HG03175 (cell line): Measurements from ENCODE around the gene CCSER2.

Source experiments
- ATAC-seq: cut with Tn5 transposase; IDR thresholded peaks from one replicate; pipeline ENCODE4 v1.9.1; 2021; ENCODE audit warnings: mild to moderate bottlenecking, moderate library complexity; ENCODE audit not compliant: unreplicated experiment

The CCSER2 gene

DNA sequence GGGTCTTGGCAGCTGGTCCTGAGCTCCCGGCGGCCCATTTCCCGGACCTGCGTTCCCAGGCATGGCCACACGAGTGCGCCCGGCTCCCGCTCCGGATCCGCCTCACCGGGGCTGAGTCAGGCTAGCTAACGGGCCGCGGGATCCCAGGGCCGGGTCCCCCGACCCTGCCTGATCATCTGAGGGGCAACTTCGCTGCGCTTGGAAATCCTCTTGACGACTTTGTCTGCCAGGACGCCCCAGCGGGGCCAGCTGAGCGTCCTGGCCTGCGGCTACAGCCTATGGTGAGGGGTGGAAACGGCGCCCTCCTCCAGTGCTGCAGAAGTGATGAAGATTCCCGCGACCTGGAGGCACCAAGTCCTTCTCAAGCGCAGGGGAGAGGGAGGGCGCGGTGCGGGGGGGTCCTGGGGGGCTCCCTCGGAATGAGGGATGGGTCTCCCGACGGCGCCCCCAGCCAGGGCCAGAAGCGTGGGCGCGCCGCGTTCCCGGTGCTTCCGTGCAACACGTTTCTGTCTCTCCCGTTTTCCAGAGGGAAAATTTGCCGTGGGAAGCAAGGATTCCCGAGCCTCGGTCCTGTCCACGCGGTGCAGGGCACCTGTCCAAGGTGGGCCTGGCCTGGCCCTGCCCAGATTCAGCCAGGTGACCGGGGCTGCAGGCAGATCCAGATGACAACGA is 212.4 kb downstream of the CCSER2 start:
- ATAC-seq: peak; percentile 83

- no peak for ATAC-seq
Observed at GRCh38 chr10:84541289-84541637, 212.9 kb downstream of the CCSER2 start.

DNA sequence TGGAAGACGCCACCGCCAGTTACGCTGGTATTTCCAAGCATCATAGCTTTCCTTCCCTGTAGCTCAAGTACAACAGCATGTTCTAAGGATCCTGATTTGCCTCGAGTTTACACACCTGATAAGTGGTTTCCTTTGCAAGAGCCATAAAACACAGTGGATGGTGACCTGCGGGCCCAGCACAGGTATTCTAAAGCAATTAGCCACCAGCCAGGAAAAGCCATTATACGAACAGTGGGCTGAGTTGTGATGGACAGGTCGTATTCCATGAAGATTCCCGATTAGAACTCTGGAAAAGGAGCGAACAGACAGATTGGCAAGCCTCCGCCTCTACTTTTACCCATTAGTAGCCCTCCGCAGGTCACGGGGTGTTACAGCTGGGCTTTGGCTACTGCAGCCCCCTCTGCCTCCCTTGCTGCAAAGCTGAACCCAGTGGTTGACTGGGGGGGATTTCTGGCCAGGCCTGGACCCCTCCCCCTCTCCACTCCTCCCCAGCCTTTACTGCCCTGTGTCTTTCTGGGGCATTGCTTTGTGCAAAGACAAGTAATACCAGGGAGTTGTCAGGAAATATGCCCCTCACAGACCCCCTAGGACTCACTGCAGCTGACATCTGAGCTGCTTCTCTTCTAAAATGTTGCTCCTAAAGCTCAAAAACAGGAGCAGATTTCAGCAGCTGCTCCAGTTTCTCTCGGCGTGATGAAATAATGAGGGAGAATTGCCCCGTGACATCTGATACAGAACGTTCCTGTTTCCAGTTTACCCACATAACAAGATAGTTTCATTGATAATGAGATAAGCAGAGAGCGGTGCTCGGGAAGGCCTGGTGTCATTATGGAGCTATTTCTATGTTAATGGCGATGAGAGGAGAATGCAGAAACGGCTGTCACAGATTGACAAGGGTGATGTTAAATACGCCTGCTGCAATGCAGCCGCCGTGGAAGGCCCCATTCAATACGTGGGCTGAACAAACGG is 214.4 kb downstream of the CCSER2 start:
- ATAC-seq: no peak

DNA sequence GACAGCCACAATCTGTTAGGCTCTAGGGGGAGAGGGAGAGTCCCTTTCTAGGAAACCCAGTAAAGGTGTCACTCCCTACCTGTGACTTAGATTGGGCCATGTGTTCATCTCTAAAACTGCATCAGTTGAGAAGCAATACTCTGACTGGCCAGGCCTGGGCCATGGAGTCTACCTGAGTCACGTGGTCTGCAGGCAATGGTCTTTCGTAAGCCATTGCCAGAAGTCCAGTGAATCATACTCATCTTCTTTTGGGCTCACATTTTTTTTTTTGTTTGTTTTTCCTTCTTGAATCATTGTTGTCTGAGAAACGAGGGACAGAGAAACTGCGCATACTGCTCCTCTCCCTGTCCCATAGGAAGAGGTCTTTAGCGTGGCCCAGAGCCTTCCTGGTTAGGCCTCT is 215.6 kb downstream of the CCSER2 start:
- ATAC-seq: no peak

DNA sequence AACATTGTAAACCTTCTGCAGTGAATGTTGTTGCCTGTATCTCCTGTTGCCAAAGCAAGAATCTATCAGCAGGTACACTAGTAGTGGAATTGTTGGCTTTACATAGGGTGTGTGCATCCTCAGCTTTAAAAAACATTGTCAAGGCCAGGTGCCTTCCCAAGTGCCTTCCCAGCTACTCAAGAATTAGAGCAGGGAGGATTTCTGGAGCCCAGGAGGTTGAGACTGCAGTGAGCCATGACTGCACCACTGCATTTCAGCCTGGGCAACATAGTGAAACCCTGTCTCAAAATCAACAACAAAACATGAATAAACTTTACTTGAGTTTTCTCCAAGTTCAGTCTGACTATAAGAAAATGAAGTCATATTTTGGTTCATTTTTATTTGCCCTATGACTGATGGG is 217.3 kb downstream of the CCSER2 start:
- ATAC-seq: no peak

DNA sequence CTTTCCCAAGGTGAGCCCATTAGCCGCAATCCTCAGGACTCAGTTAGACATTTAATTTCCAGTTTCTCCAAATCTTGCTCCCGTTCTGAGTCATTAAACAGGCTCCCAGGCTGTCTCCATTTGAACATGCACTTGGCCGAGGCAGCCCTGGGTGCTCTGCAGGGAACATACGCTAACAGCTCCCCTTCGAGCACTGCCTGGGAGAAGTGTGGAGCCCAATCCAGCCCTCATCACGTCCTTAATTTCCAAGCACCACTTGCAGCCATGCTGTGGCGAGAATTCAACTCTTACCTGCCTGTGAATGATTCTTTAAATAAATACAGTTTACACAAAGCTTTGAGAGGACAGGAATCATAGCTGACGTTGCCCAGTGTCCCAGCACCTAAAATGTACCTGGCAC is 218.2 kb downstream of the CCSER2 start:
- no peak for ATAC-seq

- no peak for ATAC-seq
Observed at GRCh38 chr10:84547616-84548015, 219.2 kb downstream of the CCSER2 start.

GRCh38 chr10:84548869-84549268 is 220.5 kb downstream of the CCSER2 start:
- ATAC-seq: no peak

DNA sequence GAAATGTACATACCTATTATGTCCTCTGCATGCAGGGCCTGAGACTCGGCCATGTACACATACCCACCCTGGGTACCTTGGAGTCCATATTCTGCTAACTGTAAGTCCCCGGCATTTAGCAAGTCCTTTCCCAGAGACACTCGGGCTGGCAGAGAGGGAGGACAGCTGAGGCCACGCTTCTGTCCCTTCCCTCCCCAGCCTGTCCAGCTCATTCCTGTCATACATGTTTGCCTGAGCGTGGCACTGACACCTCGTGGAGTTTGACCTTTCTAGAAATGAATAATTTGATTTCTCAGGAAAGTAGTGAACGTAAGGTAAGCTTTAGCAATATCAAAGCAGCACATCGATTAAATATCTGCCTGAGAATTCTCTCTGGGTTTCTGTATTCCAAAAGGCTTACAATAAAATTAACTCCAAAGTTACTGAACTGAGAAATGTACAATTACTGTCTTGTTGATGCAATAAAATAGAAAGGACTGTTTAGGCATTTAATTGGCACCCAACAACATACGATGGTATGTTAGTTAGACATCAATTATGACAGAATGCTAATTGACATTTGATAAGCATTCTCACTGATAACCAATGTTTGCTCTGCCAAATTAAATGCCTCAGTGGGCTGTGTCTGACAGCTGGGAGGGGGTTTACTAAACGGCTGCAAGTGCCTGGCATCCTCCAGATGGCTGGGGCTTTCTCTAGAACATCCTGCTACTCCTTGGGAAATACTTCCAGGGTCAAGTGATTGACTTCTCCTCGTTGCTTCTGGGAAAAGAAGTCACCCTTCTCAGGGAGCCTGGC is 221.2 kb downstream of the CCSER2 start:
- ATAC-seq: no peak

GRCh38 chr10:84550756-84551436 is 222.5 kb downstream of the CCSER2 start:
- ATAC-seq: no peak

- ATAC-seq: peak; percentile 58
Observed at GRCh38 chr10:84551437-84552120, 223.2 kb downstream of the CCSER2 start.

DNA sequence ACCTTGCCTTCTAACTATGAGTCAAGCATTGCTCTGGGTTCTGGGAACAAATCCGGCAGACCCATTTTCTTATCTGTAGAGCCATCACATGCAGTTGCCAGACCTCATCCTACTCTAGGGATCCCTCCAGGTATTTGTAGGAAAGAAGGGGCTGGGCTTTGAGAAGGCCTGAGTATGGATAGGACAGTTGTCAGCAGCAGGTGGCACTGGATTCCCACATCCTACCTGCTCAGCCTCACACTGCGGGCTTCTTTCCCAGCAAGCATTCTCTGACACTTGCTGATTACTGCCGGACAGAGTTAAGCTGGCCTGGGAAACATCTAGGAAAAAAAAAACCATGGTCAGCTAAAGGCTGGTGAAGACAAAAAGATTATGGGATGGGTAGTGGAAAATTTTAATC is 224.1 kb downstream of the CCSER2 start:
- ATAC-seq: no peak

GRCh38 chr10:84562592-84562991 is 234.2 kb downstream of the CCSER2 start:
- ATAC-seq: no peak

DNA sequence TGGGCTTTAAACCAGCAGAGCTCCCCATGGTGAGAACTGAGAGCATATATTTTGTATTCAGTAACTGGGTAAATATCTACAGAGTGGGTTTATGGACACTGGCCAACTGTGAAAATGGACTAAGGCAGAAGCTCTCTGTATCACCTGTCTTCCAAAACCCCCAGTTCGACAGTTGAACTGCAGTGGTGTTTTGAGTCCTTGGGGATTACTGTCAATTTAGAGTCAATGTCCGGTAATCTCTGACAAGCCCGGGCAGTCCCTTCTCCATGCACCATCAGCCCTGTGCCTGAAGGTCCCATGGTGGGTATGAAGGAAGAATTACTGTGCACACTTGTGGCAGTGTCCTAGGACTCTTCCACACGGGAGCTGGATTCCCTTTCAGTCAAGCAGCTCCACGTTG is 235.0 kb downstream of the CCSER2 start:
- ATAC-seq: peak; percentile 80

- peak; percentile 64 for ATAC-seq
Observed at GRCh38 chr10:84563868-84564267, 235.5 kb downstream of the CCSER2 start.

DNA sequence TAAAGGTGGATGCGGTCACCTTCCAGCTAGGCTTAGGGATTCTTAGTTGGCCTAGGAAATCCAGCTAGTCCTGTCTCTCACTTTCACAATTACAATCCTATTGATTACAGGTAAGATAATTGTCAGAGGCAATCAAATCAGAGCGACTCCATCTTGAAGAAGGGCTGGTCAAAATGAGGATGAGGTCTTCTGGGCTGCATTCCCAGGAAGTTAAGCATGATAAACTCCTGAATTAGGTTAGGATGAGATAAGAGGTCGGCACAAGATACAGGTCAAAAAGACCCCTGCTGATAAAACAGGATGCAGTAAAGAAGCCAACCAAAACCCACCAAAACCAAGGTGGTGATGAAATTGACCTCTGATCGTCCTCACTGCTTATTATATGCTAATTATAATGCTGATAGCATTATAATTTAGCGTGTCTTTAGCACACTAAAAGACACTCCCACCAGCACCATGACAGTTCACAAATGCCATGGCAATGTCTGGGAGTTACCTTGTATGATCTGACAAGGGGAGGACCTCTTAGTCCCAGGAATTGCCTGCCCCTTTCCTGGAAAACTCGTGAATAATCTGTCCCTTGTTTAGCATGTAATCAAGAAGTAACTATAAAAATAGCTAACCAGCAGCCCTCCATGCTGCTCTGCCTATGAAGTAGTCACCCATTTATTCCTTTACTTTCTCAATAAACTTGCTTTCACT is 237.6 kb downstream of the CCSER2 start:
- ATAC-seq: no peak

- ATAC-seq: no peak
Observed at GRCh38 chr10:84567133-84567532, 238.7 kb downstream of the CCSER2 start.
